NCI-H1930 (cell line): ENCODE results near the gene CDC34.

Experiments
- DNase-seq, 2 experiments: peaks; one replicate each; lab custom pipeline; 2025; lab: John Stamatoyannopoulos, UW

CDC34 gene

GRCh38 chr19:588741-589692, 57.5 kb downstream of the CDC34 start:
- DNase-seq = peak in 1 of 2 experiments; percentile 14

GRCh38 chr19:589693-590395, 58.3 kb downstream of the CDC34 start, which contains the start of gene HCN2:
Gene HCN2 (plus strand): TSS chr19:589881. CDS start chr19:589946, 65 bp downstream.
- DNase-seq = peak in 1 of 2 experiments; percentile 38

- DNase-seq = no peak
Measured at GRCh38 chr19:590396-590745, 58.8 kb downstream of the CDC34 start.

GRCh38 chr19:590750-591098, 59.2 kb downstream of the CDC34 start:
- no peak for DNase-seq

DNA sequence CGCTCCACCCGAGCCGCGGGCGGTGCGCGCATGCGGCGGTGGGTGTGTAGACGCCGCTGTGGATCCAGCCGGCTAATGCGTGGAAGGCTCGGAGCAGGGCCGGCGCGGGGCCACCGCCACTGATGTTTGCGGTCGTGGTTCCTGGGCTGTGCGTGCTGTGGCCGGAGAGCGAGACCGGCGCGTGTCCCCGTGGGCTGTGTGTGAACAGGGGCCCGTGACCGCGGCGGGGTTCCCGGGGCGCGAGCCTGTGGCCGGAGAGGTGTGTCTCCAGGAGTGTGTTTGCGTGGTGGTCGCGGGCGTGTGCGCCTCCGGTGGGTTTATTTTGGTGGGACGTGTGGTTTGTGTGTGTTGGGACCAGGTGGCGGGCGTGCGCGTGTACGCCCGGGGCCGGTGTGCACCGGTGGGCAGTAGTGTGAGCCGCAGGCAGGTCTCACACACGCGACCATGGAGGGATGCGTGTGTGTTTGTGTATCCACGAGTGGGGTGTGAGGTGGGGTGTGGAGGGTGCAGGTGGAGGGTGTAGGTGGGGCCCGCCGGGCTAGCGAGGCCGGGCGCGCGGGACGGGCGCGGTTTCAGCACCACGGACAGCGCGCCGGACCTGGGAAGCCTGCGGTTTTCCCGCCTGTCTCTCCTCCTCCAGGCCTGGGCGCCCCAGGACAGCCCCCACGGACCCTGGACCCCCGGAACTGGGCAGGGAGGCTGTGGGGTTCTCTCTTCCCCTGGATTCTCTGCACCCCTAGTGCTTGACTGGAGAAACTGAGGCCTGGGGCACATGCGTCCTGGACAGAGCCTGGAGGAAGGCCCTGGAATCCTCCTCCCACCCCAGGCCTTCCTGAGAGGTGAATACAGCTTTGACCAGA, 59.8 kb downstream of the CDC34 start:
- no peak for DNase-seq
